ENCODE results near the gene KRT81. TPM values are rescaled to one million over a fixed set of nuclear protein-coding genes. Genes with fewer than 3 reads are reported as not detected.

The KRT81 gene
- total RNA-seq, 1 donor from 2014 or later, result not detected

DNA sequence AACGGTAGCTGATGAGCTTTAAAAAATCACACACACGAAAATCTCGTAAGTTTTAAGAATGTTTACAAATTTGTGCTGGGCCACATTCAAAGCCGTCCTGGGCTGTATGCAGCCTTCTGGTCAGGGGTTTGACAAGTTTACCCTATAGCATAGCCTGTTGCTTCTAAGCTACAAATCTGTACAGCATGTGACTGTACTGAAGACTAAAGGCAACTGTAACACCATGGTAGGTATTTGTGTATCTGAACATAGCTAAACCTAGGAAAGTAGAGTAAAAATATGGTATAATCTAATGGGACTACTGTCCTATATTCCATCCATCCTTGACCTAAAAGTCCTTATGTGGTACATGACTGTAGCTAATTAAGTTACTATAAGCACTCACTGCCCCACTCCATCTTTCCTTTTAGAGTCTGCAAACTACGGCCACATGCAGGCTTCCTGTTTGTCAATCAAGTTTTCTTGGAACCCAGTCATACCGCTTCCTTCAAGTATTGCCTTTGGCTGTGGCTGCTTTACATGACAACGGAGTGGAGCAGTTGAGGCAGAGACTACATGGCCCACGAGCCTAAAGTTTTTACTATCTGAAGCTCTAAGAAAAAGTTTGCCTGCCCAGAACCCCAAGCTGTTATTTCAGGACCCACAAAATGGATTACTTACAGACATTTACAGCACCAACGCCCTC, 39.8 kb downstream of the KRT81 start:
- DNase-seq (ENCODE audit: low spot score in 2 of 2), result peak in 1 of 2 donors; percentile 25
- intact Hi-C loops (cut with DNase I), result no loop called here

DNA sequence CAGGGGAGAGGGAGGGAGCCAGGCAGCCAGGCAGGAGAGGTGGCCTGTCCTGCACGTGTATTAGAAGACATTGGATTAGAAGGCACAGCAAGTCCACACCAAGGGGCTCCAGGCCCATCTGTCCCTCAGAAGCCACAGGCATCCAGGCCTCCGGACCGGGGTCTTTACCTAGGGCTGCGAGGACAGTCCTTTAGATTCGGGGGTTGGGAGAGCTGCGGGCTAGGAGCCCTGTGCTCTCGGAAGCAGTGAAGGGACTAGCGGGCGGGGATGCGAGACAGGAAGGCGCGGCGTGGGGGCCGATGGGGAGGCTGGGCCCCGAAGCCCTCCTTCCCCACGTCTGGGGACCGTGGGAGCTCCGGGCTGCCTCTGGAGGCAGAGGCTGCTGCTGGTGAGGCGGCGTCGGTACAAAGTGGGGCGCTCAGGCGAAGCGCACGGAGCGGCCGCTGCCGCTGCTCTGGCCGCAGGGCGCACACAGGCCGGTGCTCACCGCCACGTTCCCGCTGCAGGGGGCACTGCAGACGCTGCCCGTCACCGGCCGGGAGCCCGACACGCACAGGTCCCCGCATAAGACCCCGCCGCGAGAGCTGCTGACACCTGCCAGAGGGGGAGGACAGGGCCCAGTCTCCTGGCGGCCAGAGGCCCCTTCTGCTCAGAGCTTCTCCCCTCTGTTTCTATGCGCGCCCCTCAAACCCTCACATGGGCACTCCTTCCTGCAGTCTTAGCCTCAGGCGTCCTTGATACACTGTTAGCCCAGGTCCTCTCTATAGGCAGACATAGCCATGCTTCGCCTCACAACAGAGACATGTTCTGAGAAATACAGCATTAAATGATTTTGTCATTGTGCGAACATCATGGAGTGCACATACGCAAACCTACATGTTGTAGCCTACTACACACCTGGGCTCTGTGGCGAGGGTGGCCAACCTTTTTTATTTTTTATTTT, 41.0 kb downstream of the KRT81 start:
- Histone ChIP-seq H3K27ac (peak overlapping the region; percentile 88 to 89), H3K4me1 (peaks cover 4 to 43% of the 10 kb centered on the region in 2 donors), H3K36me3 (no peaks in the 10 kb centered on the region), H3K27me3 (no peaks in the 10 kb centered on the region), H3K9me3 (no peaks in the 10 kb centered on the region), H3K4me3 (no peak overlapping the region)
- intact Hi-C loops (cut with DNase I), result no loop called here
- peak in 1 of 2 donors; percentile 62 for DNase-seq (ENCODE audit: low spot score in 2 of 2)
- TF ChIP-seq, protein P1, sequence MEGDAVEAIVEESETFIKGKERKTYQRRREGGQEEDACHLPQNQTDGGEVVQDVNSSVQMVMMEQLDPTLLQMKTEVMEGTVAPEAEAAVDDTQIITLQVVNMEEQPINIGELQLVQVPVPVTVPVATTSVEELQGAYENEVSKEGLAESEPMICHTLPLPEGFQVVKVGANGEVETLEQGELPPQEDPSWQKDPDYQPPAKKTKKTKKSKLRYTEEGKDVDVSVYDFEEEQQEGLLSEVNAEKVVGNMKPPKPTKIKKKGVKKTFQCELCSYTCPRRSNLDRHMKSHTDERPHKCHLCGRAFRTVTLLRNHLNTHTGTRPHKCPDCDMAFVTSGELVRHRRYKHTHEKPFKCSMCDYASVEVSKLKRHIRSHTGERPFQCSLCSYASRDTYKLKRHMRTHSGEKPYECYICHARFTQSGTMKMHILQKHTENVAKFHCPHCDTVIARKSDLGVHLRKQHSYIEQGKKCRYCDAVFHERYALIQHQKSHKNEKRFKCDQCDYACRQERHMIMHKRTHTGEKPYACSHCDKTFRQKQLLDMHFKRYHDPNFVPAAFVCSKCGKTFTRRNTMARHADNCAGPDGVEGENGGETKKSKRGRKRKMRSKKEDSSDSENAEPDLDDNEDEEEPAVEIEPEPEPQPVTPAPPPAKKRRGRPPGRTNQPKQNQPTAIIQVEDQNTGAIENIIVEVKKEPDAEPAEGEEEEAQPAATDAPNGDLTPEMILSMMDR (IDR thresholded peaks at IDR 0.05), result no peak

More for the DNA sequence above, 39.8 kb downstream of the KRT81 start:
- Histone ChIP-seq H3K36me3 (no peaks in the 10 kb centered on the region), H3K9me3 (no peaks in the 10 kb centered on the region), H3K27me3 (no peaks in the 10 kb centered on the region), H3K27ac (no peak overlapping the region), H3K4me3 (no peak overlapping the region), H3K4me1 (peaks cover 4 to 36% of the 10 kb centered on the region in 2 donors)
- TF ChIP-seq, protein P1 (IDR thresholded peaks at IDR 0.05), result no peak

- Histone ChIP-seq H3K9me3 (no peaks in the 10 kb centered on the region), H3K4me1 (peaks cover 6 to 47% of the 10 kb centered on the region in 2 donors), H3K27me3 (no peaks in the 10 kb centered on the region), H3K27ac (peak overlapping the region; percentile 88 to 89), H3K36me3 (no peaks in the 10 kb centered on the region), H3K4me3 (no peak overlapping the region)
- intact Hi-C loops (cut with DNase I), result loop anchor here (2.0 to 10.0 kb wide), 2 partner anchors 29 to 215 kb away; no protein-coding TSS in a partner anchor
- DNase-seq (ENCODE audit: low spot score in 2 of 2), result peak in 1 of 2 donors; percentile 55
- TF ChIP-seq, protein P1 (IDR thresholded peaks at IDR 0.05), result no peak
These were observed 41.8 kb downstream of the KRT81 start for GRCh38 chr12:52249511-52250047.

DNA sequence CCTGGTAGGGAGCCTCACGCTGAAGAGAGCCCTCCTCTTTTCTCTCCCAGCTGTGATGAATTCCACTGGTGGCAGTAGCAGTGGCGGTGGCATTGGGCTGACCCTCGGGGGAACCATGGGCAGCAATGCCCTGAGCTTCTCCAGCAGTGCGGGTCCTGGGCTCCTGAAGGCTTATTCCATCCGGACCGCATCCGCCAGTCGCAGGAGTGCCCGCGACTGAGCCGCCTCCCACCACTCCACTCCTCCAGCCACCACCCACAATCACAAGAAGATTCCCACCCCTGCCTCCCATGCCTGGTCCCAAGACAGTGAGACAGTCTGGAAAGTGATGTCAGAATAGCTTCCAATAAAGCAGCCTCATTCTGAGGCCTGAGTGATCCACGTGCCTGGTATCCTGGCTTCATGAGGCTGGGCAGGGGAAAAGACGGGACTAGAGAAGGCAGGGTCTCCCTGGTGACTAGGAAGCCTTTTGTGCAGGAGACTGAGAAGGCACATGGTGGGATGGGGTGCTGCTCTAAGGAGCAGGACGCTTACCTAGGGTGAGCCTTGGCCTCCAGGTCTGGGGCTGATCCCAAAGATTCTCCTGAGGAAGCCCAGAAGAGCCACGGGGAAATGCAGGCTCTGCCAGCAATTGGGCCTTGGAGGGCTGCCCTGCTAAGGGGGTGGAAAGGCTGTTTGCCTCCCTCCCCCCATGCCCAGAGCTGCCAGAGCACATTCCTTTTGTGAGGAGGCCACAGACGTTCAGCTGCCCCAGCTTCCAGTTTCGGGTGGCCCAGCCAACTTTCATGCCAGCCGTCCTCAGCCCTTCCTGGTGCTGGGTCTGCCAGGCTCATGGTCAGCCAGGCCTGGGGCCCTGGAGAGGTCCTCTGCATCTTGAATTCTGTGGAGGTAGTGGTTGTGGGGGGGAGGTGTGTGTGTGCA, 42.5 kb downstream of the KRT81 start:
- Histone ChIP-seq H3K4me1 (peaks cover 12 to 55% of the 10 kb centered on the region in 2 donors), H3K27ac (peak overlapping the region; percentile 88 to 89), H3K36me3 (no peaks in the 10 kb centered on the region), H3K9me3 (no peaks in the 10 kb centered on the region), H3K4me3 (no peak overlapping the region), H3K27me3 (no peaks in the 10 kb centered on the region)
- intact Hi-C loops (cut with DNase I), result loop anchor here (2.0 to 10.0 kb wide), 2 partner anchors 30 to 214 kb away; no protein-coding TSS in a partner anchor
- DNase-seq (ENCODE audit: low spot score in 2 of 2), result peak in 1 of 2 donors; percentile 89
- TF ChIP-seq, protein P1 (IDR thresholded peaks at IDR 0.05), result no peak
